ENCODE measurements around the gene TRNT1.

DNA sequence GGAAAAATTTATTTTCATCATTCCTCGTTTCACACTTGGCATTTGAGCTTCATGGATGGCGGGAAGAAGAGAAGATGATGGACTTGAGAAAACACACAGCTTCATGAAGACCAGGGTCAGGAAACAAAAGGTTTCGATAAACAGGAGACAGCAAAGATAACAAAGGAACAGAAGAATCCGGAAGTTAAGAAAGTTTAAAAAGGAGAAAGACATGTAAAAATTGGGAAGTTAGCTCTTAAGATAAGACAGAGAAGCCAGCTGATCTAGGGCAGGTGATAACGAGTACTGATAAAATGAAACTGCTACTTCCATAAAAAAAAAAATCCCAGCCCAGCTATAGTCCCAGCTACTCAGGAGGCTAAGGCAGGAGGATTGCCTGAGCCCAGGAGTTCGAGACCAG lies 40.5 kb upstream of the TRNT1 start:
- TF ChIP-seq CTCF (conservative IDR thresholded peaks at IDR 0.05; ENCODE audit: low read depth, low read length) (no peak), EZH2 (IDR thresholded peaks at IDR 0.05; ENCODE audit: low read length, unreplicated experiment) (no peak)
